ENCODE data around the gene ZNF410. TPM values are rescaled to one million over a fixed set of nuclear protein-coding genes. Genes with fewer than 3 reads are reported as not detected.
"Not testable (repeated sequence)": the region's sequence is repeated elsewhere in the genome, so short reads cannot be mapped to it uniquely, and the experiment has no call there.

ZNF410 gene, protein sequence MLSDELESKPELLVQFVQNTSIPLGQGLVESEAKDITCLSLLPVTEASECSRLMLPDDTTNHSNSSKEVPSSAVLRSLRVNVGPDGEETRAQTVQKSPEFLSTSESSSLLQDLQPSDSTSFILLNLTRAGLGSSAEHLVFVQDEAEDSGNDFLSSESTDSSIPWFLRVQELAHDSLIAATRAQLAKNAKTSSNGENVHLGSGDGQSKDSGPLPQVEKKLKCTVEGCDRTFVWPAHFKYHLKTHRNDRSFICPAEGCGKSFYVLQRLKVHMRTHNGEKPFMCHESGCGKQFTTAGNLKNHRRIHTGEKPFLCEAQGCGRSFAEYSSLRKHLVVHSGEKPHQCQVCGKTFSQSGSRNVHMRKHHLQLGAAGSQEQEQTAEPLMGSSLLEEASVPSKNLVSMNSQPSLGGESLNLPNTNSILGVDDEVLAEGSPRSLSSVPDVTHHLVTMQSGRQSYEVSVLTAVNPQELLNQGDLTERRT
- total RNA-seq = 10 to 100 TPM; 92.7 to 97.8 TPM
- total RNA-seq = 6.1 to 23.5 reads per million in 2 donors

DNA sequence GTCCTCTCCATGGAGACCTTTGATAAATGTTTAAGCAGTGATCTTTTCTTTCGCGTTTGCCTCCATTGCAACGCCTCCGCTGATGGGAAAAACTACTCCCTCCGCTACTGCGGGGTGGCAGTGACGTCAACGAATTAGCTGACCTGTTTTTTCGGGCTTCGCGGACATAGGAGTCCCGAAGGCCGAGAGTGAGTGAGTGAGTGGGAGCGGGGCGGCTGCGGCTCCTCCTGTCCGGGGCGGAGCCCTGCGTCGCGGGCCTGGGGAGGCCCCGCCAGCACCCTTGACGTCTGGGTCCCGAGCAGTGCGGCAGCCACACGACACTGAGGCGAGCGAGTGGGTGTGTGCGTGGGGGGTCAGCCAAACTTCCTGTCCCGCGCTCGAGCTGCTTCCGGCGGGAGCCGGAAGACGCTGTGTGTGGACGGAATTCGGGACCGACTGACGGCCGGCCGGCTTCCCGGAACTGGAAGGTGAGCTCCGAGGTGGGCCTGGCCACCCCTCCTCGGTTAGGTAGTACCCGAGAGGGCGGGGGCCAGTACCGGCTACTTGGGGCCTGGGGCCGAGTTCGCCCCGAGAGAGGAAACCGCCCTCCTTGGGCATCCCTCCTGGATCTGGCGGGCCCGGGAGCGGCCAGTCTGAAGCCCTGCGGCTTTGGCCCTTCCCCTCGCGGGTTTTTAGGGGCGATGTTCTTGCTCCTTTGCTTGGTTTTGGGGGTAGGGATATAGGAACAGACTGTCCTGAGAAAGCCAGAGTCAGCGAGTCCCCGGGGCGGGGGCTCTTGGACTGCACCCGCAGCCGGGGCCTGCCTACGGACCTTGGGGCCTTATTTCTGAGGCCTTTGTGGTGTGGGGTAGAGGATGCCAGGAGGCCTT lies at the start of gene ZNF410:
Gene ZNF410 (plus strand): TSS at position 411 of the 869 bp plus-strand sequence. CDS start 5,317 bp downstream, outside the sequence.
- peak; percentile 98 for ATAC-seq
- peaks cover 34% of the 10 kb centered on the region for H3K4me1 Mint-ChIP-seq

DNA sequence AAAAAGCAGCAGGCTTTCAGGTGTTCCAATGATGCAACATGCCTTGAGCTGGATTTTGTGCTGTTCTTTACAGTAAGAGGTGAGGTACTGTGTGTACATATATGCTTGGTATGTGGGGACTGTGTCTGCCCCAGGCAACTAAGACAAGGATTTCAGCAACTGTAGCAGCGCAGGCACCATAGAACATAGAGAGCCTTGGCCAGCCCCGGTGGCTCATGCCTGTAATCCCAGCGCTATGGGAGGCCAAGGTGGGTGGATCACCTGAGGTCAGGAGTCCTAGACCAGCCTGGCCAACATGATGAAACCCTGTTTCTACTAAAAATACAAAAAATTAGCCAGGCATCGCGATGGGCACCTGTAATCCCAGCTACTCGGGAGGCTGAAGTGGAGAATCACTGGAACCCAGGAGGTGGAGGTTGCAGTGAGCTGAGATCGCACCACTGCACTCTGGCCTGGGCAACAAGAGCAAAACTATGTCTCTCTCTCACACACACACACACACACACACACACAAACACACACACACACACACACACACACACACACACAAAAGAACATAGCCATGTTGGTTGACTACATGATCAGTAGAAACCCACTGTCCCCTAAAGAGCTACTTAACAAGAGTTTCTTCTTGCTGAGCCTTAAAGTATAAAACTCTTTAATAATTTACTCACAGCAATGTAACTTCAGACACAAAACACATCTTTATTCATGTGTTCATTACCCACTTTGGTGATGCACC lies 48.2 kb upstream of the ZNF410 start:
- not testable (repeated sequence) for ATAC-seq; H3K4me3 Mint-ChIP-seq; DNase-seq; H3K9me3 ChIP-seq (ENCODE audit: control insufficient read depth, low read length, poor library complexity, severe bottlenecking); H3K27me3 Mint-ChIP-seq; H3K36me3 Mint-ChIP-seq (ENCODE audit: low read depth); H3K4me1 Mint-ChIP-seq; H3K27ac Mint-ChIP-seq

More for the DNA sequence above, at the start of gene ZNF410:
- Mint-ChIP-seq H3K27ac (peak within 1 kb of the TSS; percentile 99), H3K27me3 (no peaks in the 10 kb centered on the region), H3K4me3 (peak within 1 kb of the TSS; percentile 96), H3K36me3 (ENCODE audit: low read depth) (no peaks in the 10 kb centered on the region)
- DNase-seq = peak; percentile 77 to 80 (median 80)
- no peaks in the 10 kb centered on the region for H3K9me3 ChIP-seq (ENCODE audit: control insufficient read depth, low read length, poor library complexity, severe bottlenecking)

DNA sequence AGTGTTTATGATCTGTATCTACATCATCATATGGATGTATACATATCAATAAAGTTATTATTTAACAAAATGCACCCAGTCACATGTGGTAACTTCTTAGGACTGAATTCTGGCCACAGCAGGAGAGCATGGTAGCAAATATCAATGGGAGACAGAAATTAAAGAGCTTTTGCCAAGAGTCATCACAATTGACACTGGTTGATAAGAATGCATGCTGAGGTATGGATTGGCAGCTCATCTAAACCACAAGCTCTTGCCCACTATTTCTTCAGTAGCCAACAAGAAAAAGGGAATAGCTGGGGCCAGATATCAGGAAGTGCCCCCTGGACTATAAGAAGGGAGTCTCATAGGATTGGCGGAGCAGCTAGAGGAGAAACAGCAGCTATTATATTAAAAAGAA lies 44.5 kb upstream of the ZNF410 start:
- H3K27me3 Mint-ChIP-seq = no peaks in the 10 kb centered on the region
- H3K36me3 Mint-ChIP-seq (ENCODE audit: low read depth) = no peaks in the 10 kb centered on the region
- no peak overlapping the region for H3K4me3 Mint-ChIP-seq
- H3K9me3 ChIP-seq (ENCODE audit: control insufficient read depth, low read length, poor library complexity, severe bottlenecking) = no peaks in the 10 kb centered on the region
- no peak overlapping the region for H3K27ac Mint-ChIP-seq
- no peaks in the 10 kb centered on the region for H3K4me1 Mint-ChIP-seq
- ATAC-seq = no peak
- DNase-seq = no peak

DNA sequence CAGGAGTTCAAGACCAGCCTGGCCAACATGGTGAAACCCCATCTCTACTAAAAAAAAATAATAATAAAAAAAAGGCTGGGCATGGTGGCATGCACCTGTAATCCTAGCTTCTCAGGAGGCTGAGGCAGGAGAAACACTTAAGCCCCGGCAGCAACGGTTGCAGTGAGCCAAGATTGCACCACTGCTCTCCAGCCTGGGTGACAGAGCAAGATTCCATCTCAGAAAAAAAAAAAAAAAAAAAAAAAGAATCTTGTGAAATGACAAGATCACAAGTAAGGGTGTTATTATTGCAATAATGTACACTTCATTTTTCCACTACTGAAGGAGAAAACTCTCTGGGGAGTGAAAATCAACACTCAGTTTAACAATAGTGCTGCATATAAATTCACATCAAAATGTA lies 43.8 kb upstream of the ZNF410 start:
- H3K36me3 Mint-ChIP-seq (ENCODE audit: low read depth) = no peaks in the 10 kb centered on the region
- no peaks in the 10 kb centered on the region for H3K9me3 ChIP-seq (ENCODE audit: control insufficient read depth, low read length, poor library complexity, severe bottlenecking)
- no peak overlapping the region for H3K4me3 Mint-ChIP-seq
- no peak overlapping the region for H3K27ac Mint-ChIP-seq
- DNase-seq = no peak
- no peaks in the 10 kb centered on the region for H3K27me3 Mint-ChIP-seq
- H3K4me1 Mint-ChIP-seq = no peaks in the 10 kb centered on the region
- no peak for ATAC-seq

DNA sequence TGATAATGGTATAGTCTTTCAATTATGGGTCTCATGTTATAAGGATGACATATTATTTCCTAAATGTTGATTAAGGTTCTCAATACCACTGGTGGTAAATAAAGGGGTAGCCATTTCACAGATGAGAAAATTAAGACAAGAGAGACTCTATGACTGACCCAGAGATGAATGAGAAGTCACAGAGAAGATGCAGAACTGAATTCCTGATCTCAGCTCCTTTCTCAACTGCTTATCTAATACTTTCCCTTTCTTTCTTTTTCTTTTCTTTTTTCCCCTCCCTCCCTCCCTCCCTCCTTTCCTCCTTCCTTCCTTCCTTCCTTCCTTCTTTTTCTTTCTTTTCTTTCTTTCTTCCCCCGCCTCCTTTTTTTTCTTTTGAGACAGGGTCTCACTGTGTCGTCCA lies 43.4 kb upstream of the ZNF410 start:
- Mint-ChIP-seq H3K27me3 (no peaks in the 10 kb centered on the region), H3K4me1 (no peaks in the 10 kb centered on the region), H3K4me3 (no peak overlapping the region), H3K36me3 (ENCODE audit: low read depth) (no peaks in the 10 kb centered on the region), H3K27ac (no peak overlapping the region)
- DNase-seq (no peak), ATAC-seq (no peak)
- H3K9me3 ChIP-seq (ENCODE audit: control insufficient read depth, low read length, poor library complexity, severe bottlenecking) = no peaks in the 10 kb centered on the region

DNA sequence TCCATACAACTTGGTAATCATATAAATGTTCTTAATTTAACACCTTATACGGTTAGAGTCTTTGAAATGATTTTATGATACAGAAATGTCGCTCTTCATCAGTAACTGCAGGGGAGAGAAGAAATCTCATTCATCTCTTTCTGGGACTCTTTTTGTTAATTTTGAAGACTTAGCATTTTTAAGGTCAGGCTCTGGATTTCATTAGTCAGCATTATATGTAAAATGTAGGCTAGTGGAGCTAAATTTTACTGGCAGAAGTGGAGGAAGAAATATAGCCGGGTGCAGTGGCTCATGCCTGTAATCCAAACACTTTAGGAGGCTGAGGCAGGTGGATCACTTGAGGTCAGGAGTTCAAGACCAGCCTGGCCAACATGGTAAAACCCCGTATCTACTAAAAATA lies 39.7 kb upstream of the ZNF410 start:
- Mint-ChIP-seq H3K4me3 (no peak overlapping the region), H3K27me3 (no peaks in the 10 kb centered on the region)
- no peak for ATAC-seq

DNA sequence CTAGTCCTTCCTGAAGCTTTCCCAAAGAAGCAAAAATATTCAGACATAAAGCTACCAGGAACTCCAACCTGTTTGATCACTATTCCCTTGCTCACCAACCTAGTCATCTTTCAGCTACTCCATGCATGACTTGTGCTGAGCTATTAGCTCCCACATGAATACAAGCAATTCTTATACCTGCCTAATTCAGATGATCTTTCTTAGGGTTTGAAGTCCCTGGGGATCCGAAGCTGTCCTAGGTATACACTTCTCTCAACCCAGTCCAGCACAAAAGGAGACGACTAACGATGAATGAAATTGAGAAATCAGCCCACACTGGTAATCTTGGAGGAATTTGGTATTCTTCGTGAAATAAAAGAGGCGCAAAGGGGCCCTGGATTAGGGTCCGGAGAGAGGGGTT lies 35.7 kb upstream of the ZNF410 start:
- peaks cover 2% of the 10 kb centered on the region for H3K36me3 Mint-ChIP-seq (ENCODE audit: low read depth)
- H3K27ac Mint-ChIP-seq = peak overlapping the region; percentile 98
- DNase-seq (no peak), ATAC-seq (no peak)
- H3K27me3 Mint-ChIP-seq = no peaks in the 10 kb centered on the region
- H3K9me3 ChIP-seq (ENCODE audit: control insufficient read depth, low read length, poor library complexity, severe bottlenecking) = no peaks in the 10 kb centered on the region
- peak overlapping the region; percentile 95 for H3K4me3 Mint-ChIP-seq
- H3K4me1 Mint-ChIP-seq = peaks cover 18% of the 10 kb centered on the region

More for the DNA sequence above, 39.7 kb upstream of the ZNF410 start:
- peaks cover 2% of the 10 kb centered on the region for H3K36me3 Mint-ChIP-seq (ENCODE audit: low read depth)
- no peak for DNase-seq
- no peak overlapping the region for H3K27ac Mint-ChIP-seq
- peaks cover 10% of the 10 kb centered on the region for H3K4me1 Mint-ChIP-seq
- H3K9me3 ChIP-seq (ENCODE audit: control insufficient read depth, low read length, poor library complexity, severe bottlenecking) = no peaks in the 10 kb centered on the region

DNA sequence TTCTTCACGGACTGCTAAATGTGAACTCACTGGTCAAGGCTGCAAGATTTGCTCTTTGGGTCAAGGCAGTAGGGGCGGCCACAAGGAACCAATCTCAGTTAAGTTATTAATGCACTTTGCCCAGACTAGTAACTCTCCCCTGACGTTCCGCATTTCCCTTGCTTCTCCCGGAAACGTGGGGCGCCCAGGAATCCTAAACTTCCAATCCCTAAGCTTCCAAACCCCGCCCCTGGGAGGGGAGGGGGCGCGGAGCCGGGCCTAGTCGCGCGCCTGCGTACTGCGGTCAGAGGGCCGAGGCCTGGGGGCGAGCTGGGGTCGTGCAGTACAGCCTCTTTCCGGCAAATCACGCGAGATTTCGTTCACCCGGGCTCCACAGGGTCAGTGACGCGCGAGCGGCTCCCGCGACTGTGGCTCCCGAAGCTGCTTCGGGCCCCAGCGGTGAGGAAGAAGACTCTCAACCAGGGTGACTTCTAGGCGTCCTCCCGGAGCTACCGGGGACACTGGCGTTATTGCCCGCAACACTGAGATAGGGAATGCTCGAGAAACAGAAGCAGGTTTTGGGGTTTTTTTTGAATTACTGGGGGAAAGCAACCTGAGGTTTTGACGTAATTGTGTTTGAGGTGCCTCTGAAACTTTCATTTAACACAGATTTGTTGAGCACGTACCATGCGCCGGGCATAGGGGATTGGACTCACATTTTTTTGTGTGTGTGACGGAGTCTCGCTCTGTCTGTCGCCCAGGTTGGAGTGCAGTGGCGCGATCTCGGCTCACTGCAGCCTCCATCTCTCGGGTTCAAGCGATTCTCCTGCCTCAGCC lies 34.9 kb upstream of the ZNF410 start, which contains the start of gene PTGR2:
Gene PTGR2 (plus strand): TSS at position 265 of the 816 bp plus-strand sequence. CDS start 7,032 bp downstream, outside the sequence.
- Mint-ChIP-seq H3K4me1 (peaks cover 18% of the 10 kb centered on the region), H3K27me3 (no peaks in the 10 kb centered on the region), H3K4me3 (peak within 1 kb of the TSS; percentile 95), H3K36me3 (ENCODE audit: low read depth) (peaks cover 2% of the 10 kb centered on the region), H3K27ac (peak within 1 kb of the TSS; percentile 98)
- ATAC-seq (peak; percentile 96), DNase-seq (peak; percentile 85 to 87 (median 85))
- H3K9me3 ChIP-seq (ENCODE audit: control insufficient read depth, low read length, poor library complexity, severe bottlenecking) = no peaks in the 10 kb centered on the region

DNA sequence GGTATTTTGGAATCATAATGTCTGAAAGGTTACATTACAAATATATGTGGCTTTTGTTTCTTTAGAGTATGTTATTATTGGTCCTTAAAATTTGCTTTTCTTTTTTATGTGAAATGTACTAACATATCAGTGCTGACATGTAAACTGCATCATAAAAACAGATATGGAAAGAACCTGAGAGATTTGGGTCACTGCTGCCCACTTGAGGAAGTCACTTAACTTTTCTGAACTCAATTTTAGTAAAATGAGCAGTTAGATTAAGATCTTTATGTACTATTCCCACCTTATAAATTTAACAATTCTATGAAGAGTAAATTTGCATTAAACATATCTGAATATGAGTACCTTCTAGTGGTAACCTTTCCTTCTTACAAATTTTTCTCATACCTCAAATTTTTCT lies 27.5 kb upstream of the ZNF410 start:
- Mint-ChIP-seq H3K36me3 (ENCODE audit: low read depth) (no peaks in the 10 kb centered on the region), H3K4me1 (no peaks in the 10 kb centered on the region), H3K4me3 (no peak overlapping the region), H3K27ac (no peak overlapping the region), H3K27me3 (no peaks in the 10 kb centered on the region)
- no peaks in the 10 kb centered on the region for H3K9me3 ChIP-seq (ENCODE audit: control insufficient read depth, low read length, poor library complexity, severe bottlenecking)
- DNase-seq = no peak
- no peak for ATAC-seq

DNA sequence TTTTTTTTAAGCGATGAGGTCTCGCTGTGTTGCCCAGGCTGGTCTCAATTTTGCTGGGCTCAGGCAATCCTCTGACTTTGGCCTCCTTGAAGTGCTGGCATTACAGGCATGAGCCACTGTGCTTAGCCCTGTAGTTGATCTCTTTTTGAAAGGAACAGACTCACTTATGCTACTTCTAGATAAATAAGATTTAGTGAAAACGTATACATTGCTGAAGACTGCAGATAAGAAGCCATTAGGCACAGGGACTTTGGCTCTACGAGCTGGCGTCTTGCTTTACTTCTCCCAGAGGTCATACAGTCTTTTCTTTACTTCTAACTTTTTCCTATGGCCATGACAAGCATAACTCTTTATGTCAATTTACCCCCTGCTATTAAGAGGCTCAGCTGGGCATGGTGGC lies 25.6 kb upstream of the ZNF410 start:
- H3K27me3 Mint-ChIP-seq = no peaks in the 10 kb centered on the region
- H3K27ac Mint-ChIP-seq = no peak overlapping the region
- no peak overlapping the region for H3K4me3 Mint-ChIP-seq
- peaks cover 2% of the 10 kb centered on the region for H3K4me1 Mint-ChIP-seq
- H3K36me3 Mint-ChIP-seq (ENCODE audit: low read depth) = peaks cover 2% of the 10 kb centered on the region
- H3K9me3 ChIP-seq (ENCODE audit: control insufficient read depth, low read length, poor library complexity, severe bottlenecking) = no peaks in the 10 kb centered on the region
- ATAC-seq (no peak), DNase-seq (no peak)

DNA sequence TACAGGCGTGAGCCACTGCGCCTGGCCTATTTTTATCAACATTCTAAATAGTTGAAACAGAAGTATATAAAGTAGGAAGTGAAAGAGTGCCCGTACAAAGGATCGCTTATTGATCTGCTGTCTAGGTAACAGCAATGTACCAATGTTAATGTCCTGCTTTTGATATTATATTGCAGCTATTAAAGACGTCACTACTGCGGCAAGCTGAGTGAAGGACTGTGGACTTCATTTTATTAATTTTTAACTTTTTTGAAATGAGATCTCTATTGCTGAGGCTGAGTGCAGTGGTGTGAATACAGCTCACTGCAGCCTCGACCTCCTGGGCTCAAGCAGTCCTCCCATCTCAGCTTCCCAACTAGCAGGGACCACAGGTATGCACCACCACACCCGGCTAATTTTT lies 24.2 kb upstream of the ZNF410 start:
- DNase-seq = no peak
- H3K9me3 ChIP-seq (ENCODE audit: control insufficient read depth, low read length, poor library complexity, severe bottlenecking) = no peaks in the 10 kb centered on the region
- no peak overlapping the region for H3K4me3 Mint-ChIP-seq
- no peaks in the 10 kb centered on the region for H3K27me3 Mint-ChIP-seq
- peaks cover 2% of the 10 kb centered on the region for H3K36me3 Mint-ChIP-seq (ENCODE audit: low read depth)
- no peak for ATAC-seq
- peaks cover 5% of the 10 kb centered on the region for H3K4me1 Mint-ChIP-seq
- H3K27ac Mint-ChIP-seq = no peak overlapping the region

DNA sequence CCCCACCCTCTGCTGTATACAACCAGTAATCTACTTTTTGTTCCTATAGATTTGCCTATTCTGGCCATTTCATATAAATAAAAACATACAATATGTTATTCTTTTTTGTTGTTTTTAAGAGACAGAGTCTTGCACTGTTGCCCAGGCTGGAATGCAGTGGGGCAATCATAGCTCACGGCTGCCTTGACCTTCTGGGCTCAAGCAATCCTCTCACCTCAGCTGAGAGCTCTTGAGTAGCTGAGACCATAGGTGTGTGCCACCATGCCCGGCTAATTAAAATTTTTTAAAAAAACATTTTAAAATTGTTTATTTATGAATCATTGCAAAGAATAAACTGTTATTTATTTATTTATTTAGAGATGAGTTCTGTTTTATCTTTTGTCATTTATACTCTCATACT lies 23.4 kb upstream of the ZNF410 start:
- no peak overlapping the region for H3K4me3 Mint-ChIP-seq
- ATAC-seq (no peak), DNase-seq (no peak)
- H3K27ac Mint-ChIP-seq = no peak overlapping the region
- H3K9me3 ChIP-seq (ENCODE audit: control insufficient read depth, low read length, poor library complexity, severe bottlenecking) = no peaks in the 10 kb centered on the region
- peaks cover 5% of the 10 kb centered on the region for H3K4me1 Mint-ChIP-seq
- peaks cover 2% of the 10 kb centered on the region for H3K36me3 Mint-ChIP-seq (ENCODE audit: low read depth)
- H3K27me3 Mint-ChIP-seq = no peaks in the 10 kb centered on the region
